Esophagus muscularis mucosa (tissue), 4 donors: ENCODE measurements around the gene WDR35. TPM values are rescaled to one million over a fixed set of nuclear protein-coding genes. Genes with fewer than 3 reads are reported as not detected.
"Not testable (repeated sequence)": the region's sequence is repeated elsewhere in the genome, so short reads cannot be mapped to it uniquely, and the experiment has no call there.

Source experiments
- DNase-seq: peaks from one replicate; pipeline ENCODE4 v3.0.0-alpha.2; 2017; ENCODE audit errors: extremely low spot score
- H3K27ac ChIP-seq, 4 donors: fragments of 200-600 bp; sonication (generic); replicated peaks in 1 of 4; 1 replicate in 3 of 4; 2 replicates in 1 of 4; pipeline ENCODE4 v1.5.1; 2016 to 2019; ENCODE audit warnings: mild to moderate bottlenecking in 1 of 4
- H3K27me3 ChIP-seq, 4 donors: fragments of 200-600 bp; sonication (generic); one replicate each; pipeline versions ENCODE4 v1.5.1 to v1.6.0; 2016 to 2019
- H3K36me3 ChIP-seq, 4 donors: fragments of 200-600 bp; sonication (generic); one replicate each; pipeline ENCODE4 v1.5.1; 2016 to 2019
- H3K4me1 ChIP-seq, 4 donors: fragments of 200-600 bp; sonication (generic); one replicate each; pipeline ENCODE4 v1.5.1; 2016 to 2019
- H3K4me3 ChIP-seq, 4 donors: fragments of 200-600 bp; sonication (generic); 1 replicate in 2 of 4; 2 replicates in 2 of 4; pipeline ENCODE4 v1.5.1; 2016 to 2019; ENCODE audit warnings: mild to moderate bottlenecking in 4 of 4, moderate library complexity in 1 of 4
- H3K9me3 ChIP-seq, 4 donors: fragments of 200-600 bp; sonication (generic); 1 replicate in 3 of 4; 2 replicates in 1 of 4; pipeline ENCODE4 v1.5.1; 2016 to 2019
- EP300 ChIP-seq: sonication (generic); formaldehyde crosslinking; IDR thresholded peaks from one replicate; pipeline ENCODE4 v1.6.1; 2017; ENCODE audit warnings: antibody characterized with exemption
- POLR2A ChIP-seq: fragments of 450-650 bp; IDR thresholded peaks from one replicate; pipeline ENCODE4 v1.6.1; 2017; ENCODE audit warnings: antibody characterized with exemption, moderate library complexity, mild to moderate bottlenecking, low read depth
- POLR2AphosphoS5 ChIP-seq, 2 donors: sonication (generic); formaldehyde crosslinking; IDR thresholded peaks; one replicate each; pipeline ENCODE4 v1.6.1; 2017; ENCODE audit warnings: antibody characterized with exemption in 2 of 2
- WGBS: methylation state at CpG from one replicate; pipeline ENCODE4 v1.1.5; 2018; 5-methylcytosine and 5-hydroxymethylcytosine counted together
- intact Hi-C: fragments of 100-400 bp; cut with DNase I; formaldehyde crosslinking; loops from one replicate; pipeline ENCODE4 v1.15.1; 2023
- total RNA-seq, 4 donors: library from RNA; depleted of rRNA; stranded (reverse); fragments of >200 nt; gene quantifications; one replicate each; pipeline versions ENCODE4 v1.1.0 to v1.2.1, GENCODE V29; 2016
- TF ChIP-seq, protein P1 (sequence below), 3 experiments: fragments of 200-600 bp in 2 of 3; fragments of 450-650 bp in 1 of 3; sonication (generic) in 2 of 3; IDR thresholded peaks; one replicate each; pipeline ENCODE4 v1.5.1; 2017 to 2019; ENCODE audit warnings: antibody characterized with exemption in 3 of 3, mild to moderate bottlenecking in 2 of 3, moderate library complexity in 1 of 3

The WDR35 gene
- total RNA-seq, 4 donors from 2014 or later, result 9.4 to 15.0 (median 12.3) TPM

DNA sequence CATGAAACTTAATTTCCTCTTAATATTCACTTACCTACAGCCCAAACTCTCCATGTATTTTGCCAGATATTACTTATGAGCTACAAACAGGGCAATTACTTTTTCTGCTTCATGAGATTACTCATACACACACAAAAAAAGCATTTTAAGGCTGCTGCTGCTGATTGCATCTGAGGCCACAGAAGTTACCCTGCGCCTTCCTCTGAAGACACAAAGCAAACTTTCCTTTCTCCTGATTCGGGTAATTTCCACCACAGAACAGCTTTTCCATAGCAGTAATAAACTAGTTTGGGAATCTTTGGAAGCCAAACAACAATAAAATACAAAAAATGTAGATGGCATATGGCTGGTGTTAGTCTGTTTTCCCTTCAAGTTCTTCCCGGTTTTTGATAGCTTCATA, 94.4 kb downstream of the WDR35 start:
- Histone ChIP-seq H3K27ac (no peak overlapping the region), H3K9me3 (no peaks in the 10 kb centered on the region), H3K36me3 (peaks cover 0 to 5% (median 0%) of the 10 kb centered on the region in 4 donors), H3K4me3 (no peak overlapping the region), H3K27me3 (no peaks in the 10 kb centered on the region), H3K4me1 (peaks cover 42 to 64% (median 45%) of the 10 kb centered on the region in 4 donors)
- WGBS, result 82% methylated on average over 3 of the region's 3 CpGs
- no peak for DNase-seq
- TF ChIP-seq EP300 (no peak), POLR2AphosphoS5 (IDR thresholded peaks at IDR 0.05) (no peak), POLR2A (no peak)
- TF ChIP-seq, protein P1, sequence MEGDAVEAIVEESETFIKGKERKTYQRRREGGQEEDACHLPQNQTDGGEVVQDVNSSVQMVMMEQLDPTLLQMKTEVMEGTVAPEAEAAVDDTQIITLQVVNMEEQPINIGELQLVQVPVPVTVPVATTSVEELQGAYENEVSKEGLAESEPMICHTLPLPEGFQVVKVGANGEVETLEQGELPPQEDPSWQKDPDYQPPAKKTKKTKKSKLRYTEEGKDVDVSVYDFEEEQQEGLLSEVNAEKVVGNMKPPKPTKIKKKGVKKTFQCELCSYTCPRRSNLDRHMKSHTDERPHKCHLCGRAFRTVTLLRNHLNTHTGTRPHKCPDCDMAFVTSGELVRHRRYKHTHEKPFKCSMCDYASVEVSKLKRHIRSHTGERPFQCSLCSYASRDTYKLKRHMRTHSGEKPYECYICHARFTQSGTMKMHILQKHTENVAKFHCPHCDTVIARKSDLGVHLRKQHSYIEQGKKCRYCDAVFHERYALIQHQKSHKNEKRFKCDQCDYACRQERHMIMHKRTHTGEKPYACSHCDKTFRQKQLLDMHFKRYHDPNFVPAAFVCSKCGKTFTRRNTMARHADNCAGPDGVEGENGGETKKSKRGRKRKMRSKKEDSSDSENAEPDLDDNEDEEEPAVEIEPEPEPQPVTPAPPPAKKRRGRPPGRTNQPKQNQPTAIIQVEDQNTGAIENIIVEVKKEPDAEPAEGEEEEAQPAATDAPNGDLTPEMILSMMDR (IDR thresholded peaks at IDR 0.05), result no peak
- intact Hi-C loops, result no loop called here

DNA sequence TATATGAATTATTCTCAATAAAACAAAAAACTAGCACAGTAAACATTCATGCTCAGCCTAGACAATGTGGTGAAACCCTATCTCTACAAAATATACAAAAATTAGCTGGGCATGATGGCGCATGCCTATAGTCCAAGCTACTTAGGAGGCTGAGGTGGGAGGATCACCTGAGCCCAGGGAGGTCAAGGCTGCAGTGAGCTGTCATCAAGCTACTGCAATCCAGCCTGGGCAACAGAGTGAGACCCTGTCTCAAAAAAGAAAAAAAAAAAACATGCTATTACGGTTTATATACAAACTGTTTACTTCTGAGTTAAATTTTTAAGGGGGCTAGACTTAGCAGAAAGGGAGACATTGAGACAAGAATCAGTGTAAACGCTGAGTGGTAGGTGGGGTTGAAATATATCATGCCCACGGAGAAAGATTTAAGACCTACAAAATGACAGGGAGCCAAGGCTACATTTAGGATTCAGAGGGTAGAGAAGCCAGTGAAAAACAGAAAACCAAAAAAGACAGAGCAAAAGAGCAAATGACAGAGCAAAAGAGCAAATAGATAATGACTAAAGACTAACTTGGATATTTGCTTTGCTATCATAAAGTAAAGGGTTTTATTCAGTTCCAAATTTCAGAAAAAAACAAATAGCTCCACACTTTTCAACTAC, 95.6 kb downstream of the WDR35 start:
- Histone ChIP-seq H3K4me1 (peaks cover 32 to 52% (median 39%) of the 10 kb centered on the region in 4 donors), H3K4me3 (no peak overlapping the region), H3K27me3 (no peaks in the 10 kb centered on the region), H3K36me3 (peaks cover 0 to 5% (median 0%) of the 10 kb centered on the region in 4 donors), H3K9me3 (no peaks in the 10 kb centered on the region), H3K27ac (no peak overlapping the region)
- DNase-seq, result no peak
- 96% methylated on average over 4 of the region's 4 CpGs for WGBS
- TF ChIP-seq POLR2AphosphoS5 (IDR thresholded peaks at IDR 0.05), result no peak
- TF ChIP-seq EP300, result no peak
- TF ChIP-seq, protein P1 (IDR thresholded peaks at IDR 0.05), result no peak
- intact Hi-C loops, result no loop called here

DNA sequence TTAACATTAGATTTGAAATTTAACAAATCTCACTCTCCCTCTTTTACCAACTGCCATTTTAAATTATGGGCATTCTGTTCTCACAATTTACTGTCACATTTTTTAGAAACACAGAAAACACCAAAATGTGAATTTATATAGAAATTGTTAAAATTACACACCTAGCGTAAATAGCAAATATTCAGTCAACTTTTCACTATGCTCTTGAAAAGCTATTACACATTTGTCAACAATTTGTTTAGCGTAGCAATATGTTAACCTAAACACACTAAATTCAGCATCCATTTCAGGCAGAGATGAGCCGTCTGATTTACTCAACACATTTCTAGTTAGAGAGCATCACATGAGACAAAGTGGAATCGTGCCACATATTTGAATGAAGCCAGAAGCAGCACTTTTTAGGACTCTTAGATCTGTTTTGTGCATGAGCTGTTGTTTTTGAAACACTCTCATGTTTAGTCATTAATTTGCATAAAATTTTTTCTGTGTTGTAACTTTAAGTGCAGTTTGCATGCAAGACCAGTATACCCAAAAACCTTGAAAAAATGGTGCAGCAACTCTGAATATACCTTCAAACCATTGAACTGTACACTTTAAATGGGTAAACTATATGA, 96.3 kb downstream of the WDR35 start:
- no peaks in the 10 kb centered on the region for H3K27me3 ChIP-seq
- 92% methylated on average over 4 of the region's 4 CpGs for WGBS

DNA sequence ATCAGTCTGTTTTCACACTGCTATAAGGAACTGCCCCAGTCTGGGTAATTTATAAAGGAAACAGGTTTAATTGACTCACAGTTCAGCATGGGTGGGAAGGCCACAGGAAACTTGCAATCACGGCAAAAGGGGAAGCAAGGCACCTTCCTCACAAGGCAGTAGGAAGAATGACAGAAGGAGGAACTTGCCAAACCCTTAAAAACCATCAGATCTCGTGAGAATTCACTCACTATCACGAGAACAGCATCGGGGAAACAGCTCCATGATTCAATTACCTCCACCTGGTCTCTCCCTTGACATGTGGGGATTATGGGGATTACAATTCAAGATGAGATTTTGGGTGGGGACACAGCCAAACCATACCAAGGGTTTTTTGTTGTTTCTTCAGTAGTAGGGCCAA, 97.9 kb downstream of the WDR35 start:
- WGBS, result 70% methylated on average over 4 of the region's 4 CpGs
- peaks cover 10 to 30% (median 18%) of the 10 kb centered on the region in 4 donors for H3K4me1 ChIP-seq
- H3K4me3 ChIP-seq, H3K36me3 ChIP-seq, intact Hi-C loops, DNase-seq, H3K27me3 ChIP-seq, H3K27ac ChIP-seq, H3K9me3 ChIP-seq: not testable (repeated sequence)

More for the DNA sequence above, 96.3 kb downstream of the WDR35 start:
- Histone ChIP-seq H3K4me3 (no peak overlapping the region), H3K27ac (no peak overlapping the region), H3K9me3 (no peaks in the 10 kb centered on the region), H3K36me3 (peaks cover 0 to 5% (median 0%) of the 10 kb centered on the region in 4 donors), H3K4me1 (peaks cover 26 to 46% (median 34%) of the 10 kb centered on the region in 4 donors)
- intact Hi-C loops, result no loop called here
- no peak for DNase-seq
- no peak for TF ChIP-seq POLR2AphosphoS5 (IDR thresholded peaks at IDR 0.05)
- TF ChIP-seq, protein P1 (IDR thresholded peaks at IDR 0.05), result no peak
- no peak for TF ChIP-seq POLR2A
- TF ChIP-seq EP300, result no peak

DNA sequence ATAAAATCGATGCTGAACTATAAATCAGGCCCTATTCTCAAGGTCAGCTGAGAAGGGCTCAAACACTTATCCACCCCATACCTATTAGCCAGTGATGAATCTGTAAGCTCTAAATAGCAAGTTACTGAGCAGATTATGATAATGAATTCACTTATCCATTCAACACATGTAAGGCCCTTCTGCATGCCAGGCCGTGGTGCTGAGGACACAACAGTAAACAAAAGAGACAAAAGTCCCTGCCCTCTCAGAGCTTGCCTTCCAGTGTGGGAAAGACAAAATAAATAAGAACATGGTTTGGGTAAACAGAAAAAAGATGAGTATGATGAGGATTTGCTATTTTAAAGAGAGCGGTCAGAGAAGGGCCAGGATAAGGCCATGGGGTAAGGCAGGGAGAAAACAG, 99.8 kb downstream of the WDR35 start:
- Histone ChIP-seq H3K4me3 (no peak overlapping the region), H3K27me3 (no peaks in the 10 kb centered on the region), H3K27ac (no peak overlapping the region), H3K9me3 (no peaks in the 10 kb centered on the region), H3K36me3 (no peaks in the 10 kb centered on the region), H3K4me1 (peaks cover 0 to 15% (median 7%) of the 10 kb centered on the region in 4 donors)
- no peak for TF ChIP-seq EP300
- TF ChIP-seq, protein P1 (IDR thresholded peaks at IDR 0.05), result no peak
- TF ChIP-seq POLR2A, result no peak
- no peak for TF ChIP-seq POLR2AphosphoS5 (IDR thresholded peaks at IDR 0.05)
- WGBS, result 81% methylated on average over 3 of the region's 3 CpGs
- intact Hi-C loops, result no loop called here
- DNase-seq, result peak; percentile 50
